Suprapubic skin (tissue), 4 donors: ENCODE results near the gene CCDC40. TPM values are rescaled to one million over a fixed set of nuclear protein-coding genes. Genes with fewer than 3 reads are reported as not detected.

Experiments used
- DNase-seq, 2 donors: peaks; one replicate each; pipeline ENCODE4 v3.0.0-alpha.2; 2019; ENCODE audit warnings: low spot score in 2 of 2
- H3K27ac ChIP-seq: fragments of 200-600 bp; sonication (generic); one replicate; pipeline ENCODE4 v1.5.1; 2019
- H3K27me3 ChIP-seq: fragments of 200-600 bp; sonication (generic); one replicate; pipeline ENCODE4 v1.5.1; 2019
- H3K36me3 ChIP-seq: fragments of 200-600 bp; sonication (generic); one replicate; pipeline ENCODE4 v1.5.1; 2019
- H3K4me1 ChIP-seq: fragments of 200-600 bp; sonication (generic); one replicate; pipeline ENCODE4 v1.5.1; 2019
- H3K4me3 ChIP-seq: fragments of 200-600 bp; sonication (generic); one replicate; pipeline ENCODE4 v1.5.1; 2019; ENCODE audit warnings: mild to moderate bottlenecking
- H3K9me3 ChIP-seq: fragments of 200-600 bp; sonication (generic); one replicate; pipeline ENCODE4 v1.5.1; 2019
- CTCF ChIP-seq, 2 donors: fragments of 200-600 bp in 1 of 2; fragments of 450-650 bp in 1 of 2; sonication (generic) in 1 of 2; IDR thresholded peaks; one replicate each; pipeline ENCODE4 v1.5.1; 2016 to 2019; ENCODE audit warnings: antibody characterized with exemption in 2 of 2, mild to moderate bottlenecking in 1 of 2, moderate library complexity in 1 of 2
- EP300 ChIP-seq: sonication (generic); formaldehyde crosslinking; IDR thresholded peaks from one replicate; pipeline ENCODE4 v1.6.1; 2017; ENCODE audit warnings: antibody characterized with exemption
- POLR2A ChIP-seq, 2 donors: fragments of 450-650 bp; IDR thresholded peaks; one replicate each; pipeline ENCODE4 v1.6.1; 2017; ENCODE audit warnings: antibody characterized with exemption in 2 of 2, mild to moderate bottlenecking in 2 of 2, moderate library complexity in 2 of 2
- POLR2AphosphoS5 ChIP-seq, 3 donors: sonication (generic); formaldehyde crosslinking; IDR thresholded peaks; one replicate each; pipeline ENCODE4 v1.6.1; 2017; ENCODE audit warnings: antibody characterized with exemption in 3 of 3
- WGBS: methylation state at CpG from one replicate; pipeline ENCODE4 v1.1.5; 2018; 5-methylcytosine and 5-hydroxymethylcytosine counted together
- total RNA-seq, 4 donors: library from RNA; depleted of rRNA; stranded (reverse); fragments of >200 nt; gene quantifications; one replicate each; pipeline ENCODE4 v1.1.0, GENCODE V29; 2016

CCDC40 gene
- total RNA-seq, 4 donors from 2014 or later: 1.2 to 4.4 (median 2.9) TPM

DNA sequence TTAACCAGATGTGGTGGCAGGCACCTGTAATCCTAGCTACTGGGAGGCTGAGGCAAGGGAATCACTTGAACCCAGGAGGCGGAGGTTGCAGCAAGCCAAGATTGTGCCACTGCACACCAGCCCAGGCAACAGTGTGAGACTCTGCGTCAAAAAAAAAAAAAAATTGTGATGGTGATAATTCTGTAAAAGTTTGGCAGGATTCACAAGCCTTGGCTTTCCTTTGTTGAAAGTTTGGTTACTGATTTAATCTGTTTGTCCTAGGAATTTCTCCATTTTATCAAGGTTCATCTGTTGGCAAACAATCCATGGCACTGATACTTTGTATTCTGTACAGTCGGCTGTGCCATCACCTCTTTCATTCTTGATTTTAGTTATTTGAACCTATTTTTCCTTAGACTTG, 94.5 kb downstream of the CCDC40 start:
- no peak overlapping the region for H3K4me3 ChIP-seq
- WGBS: 74% methylated on average over 3 of the region's 3 CpGs
- peaks cover 31% of the 10 kb centered on the region for H3K36me3 ChIP-seq
- TF ChIP-seq EP300 (no peak), POLR2A (IDR thresholded peaks at IDR 0.05) (no peak), CTCF (IDR thresholded peaks at IDR 0.05) (no peak)
- no peak for DNase-seq
- no peaks in the 10 kb centered on the region for H3K27me3 ChIP-seq
- no peaks in the 10 kb centered on the region for H3K4me1 ChIP-seq
- H3K9me3 ChIP-seq: no peaks in the 10 kb centered on the region
- H3K27ac ChIP-seq: no peak overlapping the region

DNA sequence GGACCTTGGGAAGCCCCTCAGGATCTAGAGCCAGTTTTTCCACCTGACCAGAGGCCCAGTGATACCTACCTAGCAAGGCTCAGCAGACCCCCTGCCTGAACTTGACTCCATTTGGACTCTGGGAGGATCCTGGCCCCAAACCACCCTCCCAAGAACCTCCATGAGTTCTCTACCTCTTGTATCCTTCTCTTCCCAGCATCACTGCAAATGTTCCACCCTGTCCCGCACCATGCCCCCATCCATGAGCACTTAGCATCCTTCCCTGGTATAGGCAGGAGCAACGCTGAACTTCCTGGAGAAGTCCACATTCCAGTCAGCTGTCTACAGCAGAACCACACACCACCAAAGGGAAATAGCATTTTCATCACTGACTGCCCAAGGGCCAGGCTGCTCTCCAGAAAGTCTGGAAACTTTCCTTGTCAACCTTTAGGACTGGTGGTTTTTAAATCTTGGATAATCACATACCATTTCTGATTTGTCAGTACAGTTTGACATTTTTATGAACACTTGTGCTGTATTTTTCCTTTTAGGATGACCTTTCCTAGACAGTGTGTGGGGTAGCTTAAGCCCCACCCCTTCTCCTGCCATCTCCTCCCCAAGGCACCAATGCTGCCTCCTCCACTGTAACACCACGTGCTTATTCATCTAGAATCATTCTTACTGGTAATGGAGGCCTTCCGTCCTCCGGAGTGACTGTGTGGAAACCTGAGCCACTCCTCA, 96.6 kb downstream of the CCDC40 start:
- Histone ChIP-seq H3K9me3 (no peaks in the 10 kb centered on the region), H3K27ac (no peak overlapping the region), H3K36me3 (peaks cover 52% of the 10 kb centered on the region), H3K4me3 (no peak overlapping the region), H3K4me1 (no peaks in the 10 kb centered on the region), H3K27me3 (no peaks in the 10 kb centered on the region)
- DNase-seq: peak in 1 of 2 donors; percentile 63
- TF ChIP-seq POLR2AphosphoS5 (IDR thresholded peaks at IDR 0.05): no peak
- no peak for TF ChIP-seq EP300
- no peak for TF ChIP-seq CTCF (IDR thresholded peaks at IDR 0.05)
- TF ChIP-seq POLR2A (IDR thresholded peaks at IDR 0.05): no peak
- WGBS: 85% methylated on average over 5 of the region's 5 CpGs

- 40% methylated on average over 1 of the region's 6 CpGs for WGBS
- peak in 1 of 2 donors; percentile 40 for DNase-seq
These were observed 97.2 kb downstream of the CCDC40 start for GRCh38 chr17:80133626-80133970.

DNA sequence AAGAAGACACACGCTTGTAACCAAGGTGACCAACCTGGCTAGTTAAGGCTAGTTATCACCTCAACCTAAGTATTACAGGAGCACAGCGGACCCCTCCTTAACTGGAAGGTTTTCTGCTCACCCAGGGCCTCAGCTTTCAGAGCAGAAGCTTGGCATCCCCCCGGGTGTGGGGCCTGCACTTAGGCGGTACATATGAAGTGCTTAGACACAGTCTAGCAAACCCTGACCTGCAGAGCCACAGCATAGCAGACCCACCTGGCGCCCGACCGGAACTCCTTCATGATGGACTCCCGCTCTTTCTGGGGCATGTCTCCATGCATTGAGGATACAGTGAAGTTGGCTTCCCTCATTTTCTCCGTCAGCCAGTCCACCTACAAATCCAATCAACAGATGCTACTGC, 100.7 kb downstream of the CCDC40 start:
- WGBS: 92% methylated on average over 9 of the region's 9 CpGs
- H3K4me3 ChIP-seq: no peak overlapping the region
- H3K36me3 ChIP-seq: peaks cover 90% of the 10 kb centered on the region
- no peaks in the 10 kb centered on the region for H3K9me3 ChIP-seq
- H3K27me3 ChIP-seq: no peaks in the 10 kb centered on the region
- peak in 1 of 2 donors; percentile 45 for DNase-seq
- TF ChIP-seq EP300 (no peak), POLR2AphosphoS5 (IDR thresholded peaks at IDR 0.05) (no peak), CTCF (IDR thresholded peaks at IDR 0.05) (no peak), POLR2A (IDR thresholded peaks at IDR 0.05) (no peak)
- H3K27ac ChIP-seq: no peak overlapping the region
- H3K4me1 ChIP-seq: no peaks in the 10 kb centered on the region

More at GRCh38 chr17:80133626-80133970, 97.2 kb downstream of the CCDC40 start:
- H3K4me1 ChIP-seq: no peaks in the 10 kb centered on the region
- peaks cover 57% of the 10 kb centered on the region for H3K36me3 ChIP-seq
- H3K4me3 ChIP-seq: no peak overlapping the region
- no peaks in the 10 kb centered on the region for H3K9me3 ChIP-seq
- TF ChIP-seq POLR2A (IDR thresholded peaks at IDR 0.05) (no peak), CTCF (IDR thresholded peaks at IDR 0.05) (no peak), EP300 (no peak), POLR2AphosphoS5 (IDR thresholded peaks at IDR 0.05) (no peak)
- H3K27ac ChIP-seq: no peak overlapping the region
- H3K27me3 ChIP-seq: no peaks in the 10 kb centered on the region

DNA sequence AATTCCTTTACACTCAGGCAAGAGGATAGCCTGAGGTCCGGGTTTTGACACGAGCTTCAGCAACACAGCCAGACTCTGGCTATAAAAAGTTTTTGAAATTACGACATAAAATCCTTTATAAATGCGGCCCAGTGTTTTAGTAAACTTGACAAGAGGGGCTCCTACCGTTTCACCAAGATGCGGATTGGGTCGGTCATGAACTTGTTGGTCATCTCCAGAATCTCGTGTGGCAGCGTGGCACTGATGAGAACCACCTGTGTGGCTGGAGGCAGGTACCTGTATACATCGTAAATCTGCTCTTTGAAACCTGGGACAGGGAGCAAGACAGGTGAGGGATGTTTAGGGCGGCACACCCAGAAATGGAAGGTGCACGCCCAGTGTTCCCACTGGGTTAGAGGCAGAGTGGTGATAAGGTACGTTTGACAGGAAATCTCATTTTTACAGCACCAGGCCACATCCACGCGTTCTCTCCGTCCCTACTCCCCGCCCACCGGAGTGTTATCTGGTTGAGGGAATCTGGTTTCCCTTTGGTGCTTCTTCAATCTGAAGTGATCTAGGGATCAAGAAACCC, 102.5 kb downstream of the CCDC40 start:
- WGBS: 89% methylated on average over 18 of the region's 18 CpGs
- Histone ChIP-seq H3K36me3 (peaks cover 97% of the 10 kb centered on the region), H3K27ac (no peak overlapping the region), H3K4me1 (no peaks in the 10 kb centered on the region), H3K27me3 (no peaks in the 10 kb centered on the region), H3K9me3 (no peaks in the 10 kb centered on the region), H3K4me3 (no peak overlapping the region)
- TF ChIP-seq POLR2A (IDR thresholded peaks at IDR 0.05) (no peak), POLR2AphosphoS5 (IDR thresholded peaks at IDR 0.05) (no peak), EP300 (no peak), CTCF (IDR thresholded peaks at IDR 0.05) (no peak)
- peak in 1 of 2 donors; percentile 65 for DNase-seq
